IMR-90 (cell line): ENCODE data around the gene ELP2. TPM values are rescaled to one million over a fixed set of nuclear protein-coding genes. Genes with fewer than 3 reads are reported as not detected.

Experiments used
- ATAC-seq: fragments of 200-7000 bp; cut with Tn5 transposase; 2 replicates; pipeline ENCODE4 v1.9.1; 2020; ENCODE audit warnings: low read depth, mild to moderate bottlenecking, moderate library complexity
- BruUV-seq: library from RNA; stranded (reverse); fragments of 400-500 nt; replicated peaks from 2 replicates; lab custom pipeline; 2021; lab: Mats Ljungman, UMichigan
- CTCF ChIA-PET: fragments of 300-600 bp; formaldehyde crosslinking; extraction: SDS; loops from one replicate; lab custom pipeline; 2021; ENCODE audit warnings: antibody characterized with exemption; lab: Yijun Ruan, JAX
- POLR2A ChIA-PET: fragments of 300-600 bp; sonication (Branson Sonifier 250); formaldehyde crosslinking; loops from one replicate; lab custom pipeline; 2022; ENCODE audit warnings: antibody characterized with exemption; ENCODE audit not compliant: unreplicated experiment; lab: Charles Lee
- DNase-seq: peaks from one replicate; pipeline ENCODE4 v3.0.0; 2013
- H2AFZ ChIP-seq: replicated peaks from 2 replicates; pipeline ENCODE3; 2013; ENCODE audit warnings: low read length, mild to moderate bottlenecking; ENCODE audit not compliant: poor library complexity
- H2AK5ac ChIP-seq: 2 replicates; pipeline ENCODE4 v1.6.1; 2013; ENCODE audit warnings: low read depth, low read length, inconsistent platforms
- H2AK9ac ChIP-seq: replicated peaks from 2 replicates; pipeline ENCODE3; 2013; ENCODE audit warnings: mild to moderate bottlenecking, low read depth, low read length, moderate library complexity; ENCODE audit not compliant: poor library complexity
- H2BK120ac ChIP-seq: 2 replicates; pipeline ENCODE4 v1.6.1; 2013; ENCODE audit warnings: low read depth, low read length, inconsistent platforms
- H2BK15ac ChIP-seq: 3 replicates; pipeline ENCODE4 v1.6.1; 2013; ENCODE audit warnings: low read depth, low read length, inconsistent platforms
- H2BK20ac ChIP-seq: 2 replicates; pipeline ENCODE4 v1.6.1; 2013; ENCODE audit warnings: low read depth, mild to moderate bottlenecking, inconsistent platforms, low read length, moderate library complexity
- H2BK5ac ChIP-seq: 2 replicates; pipeline ENCODE4 v1.6.1; 2013; ENCODE audit warnings: mild to moderate bottlenecking, low read depth, low read length, inconsistent platforms; ENCODE audit not compliant: poor library complexity, severe bottlenecking
- H3K14ac ChIP-seq: replicated peaks from 2 replicates; pipeline ENCODE4 v1.6.1; 2013; ENCODE audit warnings: low read depth, low read length, inconsistent platforms
- H3K18ac ChIP-seq: 2 replicates; pipeline ENCODE4 v1.6.1; 2013; ENCODE audit warnings: low read depth, low read length, control low read depth
- H3K23ac ChIP-seq: 2 replicates; pipeline ENCODE4 v1.6.1; 2013; ENCODE audit warnings: low read depth, low read length, inconsistent platforms
- H3K27ac ChIP-seq: 2 replicates; pipeline ENCODE4 v1.5.1; 2013; ENCODE audit warnings: mild to moderate bottlenecking, control low read depth, low read length; ENCODE audit not compliant: insufficient read depth
- H3K27me3 ChIP-seq: 2 replicates; pipeline ENCODE4 v1.6.1; 2013; ENCODE audit warnings: low read length; ENCODE audit not compliant: control insufficient read depth, insufficient read depth
- H3K36me3 ChIP-seq: 2 replicates; pipeline ENCODE4 v1.6.1; 2013; ENCODE audit warnings: low read length, mixed read lengths; ENCODE audit not compliant: control insufficient read depth, insufficient read depth
- H3K4ac ChIP-seq: 2 replicates; pipeline ENCODE4 v1.6.1; 2013; ENCODE audit warnings: low read depth, low read length, inconsistent platforms
- H3K4me1 ChIP-seq: 2 replicates; pipeline ENCODE4 v1.6.1; 2013; ENCODE audit warnings: low read length, mixed read lengths; ENCODE audit not compliant: control insufficient read depth, insufficient read depth
- H3K4me2 ChIP-seq: 2 replicates; pipeline ENCODE4 v1.6.1; 2013; ENCODE audit warnings: low read depth, mild to moderate bottlenecking, control low read depth, low read length, moderate library complexity
- H3K4me3 ChIP-seq: 2 replicates; pipeline ENCODE4 v1.5.1; 2013; ENCODE audit warnings: low read depth, mild to moderate bottlenecking, control low read depth, low read length, moderate library complexity; ENCODE audit not compliant: insufficient read depth
- H3K56ac ChIP-seq: 2 replicates; pipeline ENCODE4 v1.6.1; 2013; ENCODE audit warnings: low read length, inconsistent platforms; ENCODE audit not compliant: insufficient read depth; ENCODE audit errors: extremely low read depth
- H3K79me1 ChIP-seq, 2 experiments: 2 replicates each; pipeline ENCODE4 v1.6.1; 2013; ENCODE audit warnings: low read length in 2 of 2, inconsistent platforms in 1 of 2, low read depth in 1 of 2
- H3K9ac ChIP-seq: 2 replicates; pipeline ENCODE4 v1.6.1; 2013; ENCODE audit warnings: low read depth, low read length, control low read depth
- H3K9me1 ChIP-seq: 2 replicates; pipeline ENCODE4 v1.6.1; 2013; ENCODE audit warnings: low read length, inconsistent platforms; ENCODE audit not compliant: insufficient read depth
- H3K9me3 ChIP-seq: 2 replicates; pipeline ENCODE4 v1.6.1; 2013; ENCODE audit warnings: low read length; ENCODE audit not compliant: control insufficient read depth, insufficient read depth
- H4K20me1 ChIP-seq: 2 replicates; pipeline ENCODE4 v1.6.1; 2013; ENCODE audit warnings: low read length, inconsistent platforms; ENCODE audit not compliant: insufficient read depth
- H4K5ac ChIP-seq: 2 replicates; pipeline ENCODE4 v1.6.1; 2013; ENCODE audit warnings: mild to moderate bottlenecking, low read depth, low read length, control low read depth
- H4K8ac ChIP-seq, 2 experiments: 2 replicates each; pipeline ENCODE4 v1.6.1; 2013; ENCODE audit warnings: low read depth in 2 of 2, low read length in 2 of 2, control low read depth in 1 of 2, inconsistent platforms in 1 of 2
- H4K91ac ChIP-seq: 2 replicates; pipeline ENCODE4 v1.6.1; 2013; ENCODE audit warnings: low read depth, low read length, inconsistent platforms; ENCODE audit not compliant: insufficient read depth
- BHLHE40 ChIP-seq: fragments of 150-350 bp; IDR thresholded peaks from 2 replicates; pipeline ENCODE4 v1.6.1; 2016; ENCODE audit warnings: mild to moderate bottlenecking, low read depth, low read length
- CEBPB ChIP-seq: IDR thresholded peaks from 2 replicates; pipeline ENCODE4 v1.6.1; 2012; ENCODE audit warnings: low read depth, low read length, improper control_type of control experiment
- CHD1 ChIP-seq: IDR thresholded peaks from 2 replicates; pipeline ENCODE4 v1.6.1; 2012; ENCODE audit warnings: low read depth, low read length, improper control_type of control experiment
- FOS ChIP-seq: fragments of 150-350 bp; IDR thresholded peaks from 2 replicates; pipeline ENCODE4 v1.6.1; 2016; ENCODE audit warnings: low read depth, low read length
- MAFK ChIP-seq: IDR thresholded peaks from 2 replicates; pipeline ENCODE4 v1.6.1; 2012; ENCODE audit warnings: low read depth, low read length, improper control_type of control experiment
- MAZ ChIP-seq: IDR thresholded peaks from 2 replicates; pipeline ENCODE4 v1.6.1; 2012; ENCODE audit warnings: low read depth, mild to moderate bottlenecking, low read length, improper control_type of control experiment, moderate library complexity, borderline replicate concordance
- MXI1 ChIP-seq: IDR thresholded peaks from 2 replicates; pipeline ENCODE4 v1.6.1; 2012; ENCODE audit warnings: low read depth, mild to moderate bottlenecking, low read length, moderate library complexity, borderline replicate concordance
- NFE2L2 ChIP-seq: fragments of 150-350 bp; IDR thresholded peaks from 2 replicates; pipeline ENCODE4 v1.6.1; 2016; ENCODE audit warnings: low read depth, mild to moderate bottlenecking, low read length
- POLR2A ChIP-seq: IDR thresholded peaks from 2 replicates; pipeline ENCODE4 v1.6.1; 2012; ENCODE audit warnings: mild to moderate bottlenecking, low read depth, low read length
- RAD21 ChIP-seq: IDR thresholded peaks from 2 replicates; pipeline ENCODE4 v1.6.1; 2012; ENCODE audit warnings: low read length, improper control_type of control experiment
- RCOR1 ChIP-seq: IDR thresholded peaks from 2 replicates; pipeline ENCODE4 v1.6.1; 2012; ENCODE audit warnings: mild to moderate bottlenecking, low read length, improper control_type of control experiment; ENCODE audit not compliant: insufficient replicate concordance
- RFX5 ChIP-seq: IDR thresholded peaks from 2 replicates; pipeline ENCODE4 v1.8.0; 2012; ENCODE audit warnings: low read depth, mild to moderate bottlenecking, low read length, moderate library complexity
- SMC3 ChIP-seq: fragments of 150-350 bp; IDR thresholded peaks from 2 replicates; pipeline ENCODE4 v1.6.1; 2016; ENCODE audit warnings: low read depth, mild to moderate bottlenecking, antibody characterized with exemption, low read length, moderate library complexity
- WGBS, 2 experiments: methylation state at CpG; one replicate each; pipeline versions ENCODE4 v1.1.5 to v1.1.7; 2013; ENCODE audit warnings: missing lambda C conversion rate in 2 of 2; ENCODE audit not compliant: insufficient read length in 1 of 2; ENCODE audit errors: extremely low coverage in 2 of 2; 5-methylcytosine and 5-hydroxymethylcytosine counted together
- dilution Hi-C: fragments of 300-500 bp; cut with HindIII; formaldehyde crosslinking; loops from one replicate; pipeline ENCODE4 v1.14.3; 2018; ENCODE audit warnings: low sequenced_read_pairs; ENCODE audit not compliant: unreplicated experiment
- in situ Hi-C: fragments of 300-500 bp; cut with MboI; formaldehyde crosslinking; loops from 3 replicates; pipeline ENCODE4 v1.14.3; 2019; ENCODE audit warnings: low sequenced_read_pairs, inconsistent platforms, mixed read lengths
- intact Hi-C: fragments of 100-400 bp; cut with micrococcal nuclease; formaldehyde crosslinking; loops from 2 replicates; pipeline ENCODE4 v1.10.0; 2022
- polyA plus RNA-seq, 3 experiments: library from polyadenylated mRNA; depleted of rRNA; stranded (reverse); fragments of >200 nt; gene quantifications; 2 replicates each; pipeline ENCODE4 v1.2.3, GENCODE V29; 2012; ENCODE audit warnings: low replicate concordance in 1 of 3
- total RNA-seq: library from RNA; depleted of rRNA; stranded (reverse); fragments of >200 nt; gene quantifications from 2 replicates; pipeline ENCODE4 v1.2.3, GENCODE V29; 2012
- TF ChIP-seq, protein P1 (sequence below): conservative IDR thresholded peaks from 2 replicates; pipeline ENCODE4 v1.5.1; 2012; ENCODE audit warnings: mild to moderate bottlenecking, low read depth, low read length, improper control_type of control experiment
- TF ChIP-seq, protein P2 (sequence below): fragments of 150-350 bp; IDR thresholded peaks from 2 replicates; pipeline ENCODE4 v1.6.1; 2016; ENCODE audit warnings: low read depth, mild to moderate bottlenecking, low read length, moderate library complexity, borderline replicate concordance
- TF ChIP-seq, protein P3 (sequence below): fragments of 150-350 bp; IDR thresholded peaks from 2 replicates; pipeline ENCODE4 v1.6.1; 2017; ENCODE audit warnings: mild to moderate bottlenecking, antibody characterized with exemption, low read length, low read depth

ELP2 gene
- total and polyA plus RNA-seq, 2 of the 4 experiments (the other 2 are of a cell fraction) = 48.1 to 161 TPM

DNA sequence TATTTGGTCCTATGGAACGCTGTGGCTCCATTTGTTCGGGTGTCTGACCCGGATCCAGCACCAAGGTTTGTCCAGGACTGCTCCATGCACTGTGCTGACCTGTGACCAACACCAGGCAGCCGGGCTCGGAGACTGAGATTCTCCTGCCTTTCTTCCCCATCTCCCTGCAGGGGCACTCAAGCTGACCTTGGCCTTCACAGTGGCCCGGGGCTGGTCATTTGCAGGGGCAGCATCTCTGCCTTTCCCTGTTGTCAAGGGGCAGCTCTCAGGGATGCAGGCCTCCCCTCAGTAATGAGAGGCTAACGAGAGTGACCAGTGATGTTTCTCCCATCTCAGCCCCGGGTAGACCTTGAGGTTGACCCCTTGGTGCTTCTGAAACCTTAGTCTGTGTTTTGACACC lies 85.1 kb downstream of the ELP2 start:
- Histone ChIP-seq H3K9me3 (no peaks in the 10 kb centered on the region), H3K4me1 (peaks cover 7% of the 10 kb centered on the region), H2BK5ac (no peak overlapping the region), H3K9ac (no peak overlapping the region), H3K18ac (no peak overlapping the region), H3K27ac (no peak overlapping the region), H3K36me3 (peaks cover 5% of the 10 kb centered on the region; the same call in 1 of the 2 replicates), H3K9me1 (peaks cover 9% of the 10 kb centered on the region; the same call in 1 of the 2 replicates), H2AK9ac (no peak overlapping the region), H3K23ac (no peak overlapping the region), H3K79me1 (no peaks in the 10 kb centered on the region), H4K5ac (no peak overlapping the region), H2BK20ac (no peak overlapping the region), H4K91ac (no peak overlapping the region), H3K14ac (no peak overlapping the region), H2BK120ac (no peak overlapping the region), H2BK15ac (no peak overlapping the region), H2AFZ (no peak overlapping the region), H2AK5ac (no peak overlapping the region), H3K4ac (no peak overlapping the region), H3K56ac (no peak overlapping the region), H3K4me2 (no peak overlapping the region), H3K27me3 (no peaks in the 10 kb centered on the region), H3K4me3 (no peak overlapping the region), H4K8ac (no peak overlapping the region), H4K20me1 (no peaks in the 10 kb centered on the region)
- dilution Hi-C loops = no loop called here
- ATAC-seq (no peak), DNase-seq (no peak)
- in situ Hi-C loops = no loop called here
- TF ChIP-seq RCOR1 (no peak), FOS (no peak), SMC3 (no peak), CHD1 (no peak), POLR2A (no peak), MAFK (no peak), RAD21 (no peak), BHLHE40 (no peak), RFX5 (no peak), CEBPB (no peak), MAZ (no peak), MXI1 (no peak), NFE2L2 (no peak)
- TF ChIP-seq, protein P1, sequence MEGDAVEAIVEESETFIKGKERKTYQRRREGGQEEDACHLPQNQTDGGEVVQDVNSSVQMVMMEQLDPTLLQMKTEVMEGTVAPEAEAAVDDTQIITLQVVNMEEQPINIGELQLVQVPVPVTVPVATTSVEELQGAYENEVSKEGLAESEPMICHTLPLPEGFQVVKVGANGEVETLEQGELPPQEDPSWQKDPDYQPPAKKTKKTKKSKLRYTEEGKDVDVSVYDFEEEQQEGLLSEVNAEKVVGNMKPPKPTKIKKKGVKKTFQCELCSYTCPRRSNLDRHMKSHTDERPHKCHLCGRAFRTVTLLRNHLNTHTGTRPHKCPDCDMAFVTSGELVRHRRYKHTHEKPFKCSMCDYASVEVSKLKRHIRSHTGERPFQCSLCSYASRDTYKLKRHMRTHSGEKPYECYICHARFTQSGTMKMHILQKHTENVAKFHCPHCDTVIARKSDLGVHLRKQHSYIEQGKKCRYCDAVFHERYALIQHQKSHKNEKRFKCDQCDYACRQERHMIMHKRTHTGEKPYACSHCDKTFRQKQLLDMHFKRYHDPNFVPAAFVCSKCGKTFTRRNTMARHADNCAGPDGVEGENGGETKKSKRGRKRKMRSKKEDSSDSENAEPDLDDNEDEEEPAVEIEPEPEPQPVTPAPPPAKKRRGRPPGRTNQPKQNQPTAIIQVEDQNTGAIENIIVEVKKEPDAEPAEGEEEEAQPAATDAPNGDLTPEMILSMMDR = no peak
- TF ChIP-seq, protein P2, sequence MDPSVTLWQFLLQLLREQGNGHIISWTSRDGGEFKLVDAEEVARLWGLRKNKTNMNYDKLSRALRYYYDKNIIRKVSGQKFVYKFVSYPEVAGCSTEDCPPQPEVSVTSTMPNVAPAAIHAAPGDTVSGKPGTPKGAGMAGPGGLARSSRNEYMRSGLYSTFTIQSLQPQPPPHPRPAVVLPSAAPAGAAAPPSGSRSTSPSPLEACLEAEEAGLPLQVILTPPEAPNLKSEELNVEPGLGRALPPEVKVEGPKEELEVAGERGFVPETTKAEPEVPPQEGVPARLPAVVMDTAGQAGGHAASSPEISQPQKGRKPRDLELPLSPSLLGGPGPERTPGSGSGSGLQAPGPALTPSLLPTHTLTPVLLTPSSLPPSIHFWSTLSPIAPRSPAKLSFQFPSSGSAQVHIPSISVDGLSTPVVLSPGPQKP = no peak
- TF ChIP-seq, protein P3, sequence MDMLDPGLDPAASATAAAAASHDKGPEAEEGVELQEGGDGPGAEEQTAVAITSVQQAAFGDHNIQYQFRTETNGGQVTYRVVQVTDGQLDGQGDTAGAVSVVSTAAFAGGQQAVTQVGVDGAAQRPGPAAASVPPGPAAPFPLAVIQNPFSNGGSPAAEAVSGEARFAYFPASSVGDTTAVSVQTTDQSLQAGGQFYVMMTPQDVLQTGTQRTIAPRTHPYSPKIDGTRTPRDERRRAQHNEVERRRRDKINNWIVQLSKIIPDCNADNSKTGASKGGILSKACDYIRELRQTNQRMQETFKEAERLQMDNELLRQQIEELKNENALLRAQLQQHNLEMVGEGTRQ = no peak
- no TSS peak for BruUV-seq
- intact Hi-C loops = no loop called here
- 93% methylated on average over 6 of the region's 8 CpGs; no CpG with 5 or more reads in 1 of the 2 experiments for WGBS, 2 experiments
- POLR2A ChIA-PET = no interaction called here
- CTCF ChIA-PET = no interaction called here
